PC-9 (cell line): Measurements from ENCODE around the gene ACADS. TPM values are rescaled to one million over a fixed set of nuclear protein-coding genes. Genes with fewer than 3 reads are reported as not detected.

Source experiments
- BruUV-seq: library from RNA; stranded (reverse); fragments of 400-500 nt; replicated peaks from 2 replicates; lab custom pipeline; 2021; lab: Mats Ljungman, UMichigan
- CTCF ChIA-PET: fragments of 300-600 bp; sonication (Branson Sonifier 250); formaldehyde crosslinking; loops from one replicate; lab custom pipeline; 2022; ENCODE audit warnings: antibody characterized with exemption; lab: Charles Lee
- POLR2A ChIA-PET: fragments of 300-600 bp; sonication (Branson Sonifier 250); formaldehyde crosslinking; loops from one replicate; lab custom pipeline; 2022; ENCODE audit warnings: antibody characterized with exemption; ENCODE audit not compliant: unreplicated experiment; lab: Charles Lee
- DNase-seq, 2 experiments: peaks; one replicate each; pipeline versions ENCODE4 v3.0.0 to v3.0.0-alpha.2; 2015 to 2022; ENCODE audit warnings: mixed read lengths in 1 of 2
- H2AFZ ChIP-seq: fragments of 200-600 bp; sonication (generic); 2 replicates; pipeline ENCODE4 v1.8.1; 2017; ENCODE audit warnings: antibody characterized with exemption
- H3F3A ChIP-seq: fragments of 200-600 bp; sonication (generic); 2 replicates; pipeline ENCODE4 v1.8.1; 2017; ENCODE audit warnings: antibody characterized with exemption, mild to moderate bottlenecking, low read depth; ENCODE audit not compliant: insufficient read depth
- H3K27ac ChIP-seq: fragments of 200-600 bp; sonication (generic); 2 replicates; pipeline ENCODE4 v1.6.1; 2016; ENCODE audit warnings: mixed run types
- H3K27me3 ChIP-seq: fragments of 200-600 bp; sonication (generic); 2 replicates; pipeline ENCODE4 v1.6.1; 2016; ENCODE audit warnings: low read depth, mixed run types; ENCODE audit not compliant: insufficient read depth
- H3K36me3 ChIP-seq: fragments of 200-600 bp; sonication (generic); 2 replicates; pipeline ENCODE4 v1.6.1; 2016; ENCODE audit warnings: low read depth, mixed run types
- H3K4me1 ChIP-seq: fragments of 200-600 bp; sonication (generic); replicated peaks from 2 replicates; pipeline ENCODE4 v1.6.1; 2016; ENCODE audit warnings: mixed run types; ENCODE audit not compliant: insufficient read depth
- H3K4me2 ChIP-seq: fragments of 200-600 bp; sonication (generic); 2 replicates; pipeline ENCODE4 v1.6.1; 2017; ENCODE audit warnings: mixed run types
- H3K4me3 ChIP-seq: fragments of 200-600 bp; sonication (generic); 2 replicates; pipeline ENCODE4 v1.6.1; 2016; ENCODE audit warnings: mixed run types
- H3K79me2 ChIP-seq: fragments of 200-600 bp; sonication (generic); 2 replicates; pipeline ENCODE4 v1.6.1; 2017; ENCODE audit warnings: low read depth, mixed run types
- H3K9me2 ChIP-seq: fragments of 200-600 bp; sonication (generic); 2 replicates; pipeline ENCODE4 v1.8.1; 2017; ENCODE audit warnings: mild to moderate bottlenecking; ENCODE audit not compliant: insufficient read depth
- H3K9me3 ChIP-seq: fragments of 200-600 bp; sonication (generic); 2 replicates; pipeline ENCODE4 v1.8.1; 2016; ENCODE audit warnings: low read depth; ENCODE audit not compliant: insufficient read depth
- H4K20me1 ChIP-seq: fragments of 200-600 bp; sonication (generic); 2 replicates; pipeline ENCODE4 v1.8.1; 2017; ENCODE audit not compliant: insufficient read depth
- EZH2 ChIP-seq: fragments of 200-600 bp; sonication (generic); IDR thresholded peaks from 2 replicates; pipeline ENCODE4 v1.8.0; 2017; ENCODE audit warnings: antibody characterized with exemption, low read depth
- intact Hi-C: fragments of 100-400 bp; cut with micrococcal nuclease; formaldehyde crosslinking; loops from one replicate; pipeline ENCODE4 v1.10.0; 2022; ENCODE audit not compliant: unreplicated experiment
- total RNA-seq: library from RNA; stranded (reverse); gene quantifications from 2 replicates; pipeline ENCODE4 v1.2.3, GENCODE V29; 2021
- TF ChIP-seq, protein P1 (sequence below): fragments of 200-600 bp; sonication (generic); conservative IDR thresholded peaks from 2 replicates; pipeline ENCODE4 v1.6.1; 2017; ENCODE audit warnings: mixed run types, antibody characterized with exemption, mild to moderate bottlenecking, moderate library complexity

ACADS gene
- total RNA-seq, 1 experiment from 2014 or later = 8.2 TPM

GRCh38 chr12:120720987-120721801 lies 4.4 kb upstream of the ACADS start:
- no peaks in the 10 kb centered on the region for H3K9me2 ChIP-seq
- TF ChIP-seq, protein P1, sequence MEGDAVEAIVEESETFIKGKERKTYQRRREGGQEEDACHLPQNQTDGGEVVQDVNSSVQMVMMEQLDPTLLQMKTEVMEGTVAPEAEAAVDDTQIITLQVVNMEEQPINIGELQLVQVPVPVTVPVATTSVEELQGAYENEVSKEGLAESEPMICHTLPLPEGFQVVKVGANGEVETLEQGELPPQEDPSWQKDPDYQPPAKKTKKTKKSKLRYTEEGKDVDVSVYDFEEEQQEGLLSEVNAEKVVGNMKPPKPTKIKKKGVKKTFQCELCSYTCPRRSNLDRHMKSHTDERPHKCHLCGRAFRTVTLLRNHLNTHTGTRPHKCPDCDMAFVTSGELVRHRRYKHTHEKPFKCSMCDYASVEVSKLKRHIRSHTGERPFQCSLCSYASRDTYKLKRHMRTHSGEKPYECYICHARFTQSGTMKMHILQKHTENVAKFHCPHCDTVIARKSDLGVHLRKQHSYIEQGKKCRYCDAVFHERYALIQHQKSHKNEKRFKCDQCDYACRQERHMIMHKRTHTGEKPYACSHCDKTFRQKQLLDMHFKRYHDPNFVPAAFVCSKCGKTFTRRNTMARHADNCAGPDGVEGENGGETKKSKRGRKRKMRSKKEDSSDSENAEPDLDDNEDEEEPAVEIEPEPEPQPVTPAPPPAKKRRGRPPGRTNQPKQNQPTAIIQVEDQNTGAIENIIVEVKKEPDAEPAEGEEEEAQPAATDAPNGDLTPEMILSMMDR = no peak
- TF ChIP-seq EZH2 = no peak
- ChIA-PET CTCF (interaction anchor here (0.9 kb wide), 1 partner anchor 10 kb away, joined by 3 read pairs; no protein-coding TSS in a partner anchor), POLR2A (no interaction called here)
- DNase-seq = no peak
- H4K20me1 ChIP-seq = no peaks in the 10 kb centered on the region
- no peaks in the 10 kb centered on the region for H3K27me3 ChIP-seq
- H3K4me3 ChIP-seq = no peak overlapping the region
- no peaks in the 10 kb centered on the region for H3K79me2 ChIP-seq
- peaks cover 7% of the 10 kb centered on the region; the same call in 1 of the 2 replicates for H3K36me3 ChIP-seq
- H3K27ac ChIP-seq = no peak overlapping the region
- H3F3A ChIP-seq = peaks cover 11% of the 10 kb centered on the region; the same call in 1 of the 2 replicates
- intact Hi-C loops = no loop called here
- H3K4me1 ChIP-seq = no peaks in the 10 kb centered on the region; the same call in 1 of the 2 replicates
- BruUV-seq = no TSS peak
- no peaks in the 10 kb centered on the region for H3K9me3 ChIP-seq
- no peak overlapping the region for H2AFZ ChIP-seq
- no peak overlapping the region for H3K4me2 ChIP-seq

DNA sequence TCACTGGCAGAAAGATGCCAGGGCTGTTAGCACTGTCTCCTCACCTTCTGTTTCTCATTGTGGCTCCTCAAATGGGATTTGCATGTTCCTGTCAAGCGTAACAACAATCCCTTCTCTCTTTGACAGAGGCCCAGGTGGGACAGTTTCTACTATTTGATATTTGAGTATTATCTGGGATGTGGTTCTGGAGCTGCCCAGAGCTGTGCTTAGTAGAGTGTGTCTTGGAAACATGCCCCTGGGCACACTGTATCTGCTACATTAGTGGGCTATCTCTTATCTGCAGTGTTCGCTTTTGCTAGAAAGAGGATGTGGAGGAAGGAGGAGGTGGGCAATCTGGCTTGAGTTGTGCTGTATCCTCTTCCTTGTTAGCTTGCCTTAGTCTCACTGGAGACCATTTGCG lies 3.8 kb upstream of the ACADS start:
- H3K27me3 ChIP-seq = no peaks in the 10 kb centered on the region
- TF ChIP-seq, protein P1 = no peak
- no peak for TF ChIP-seq EZH2
- H3K4me1 ChIP-seq = no peaks in the 10 kb centered on the region; the same call in 1 of the 2 replicates
- H3K9me3 ChIP-seq = no peaks in the 10 kb centered on the region
- no peaks in the 10 kb centered on the region for H3K79me2 ChIP-seq
- H3K9me2 ChIP-seq = no peaks in the 10 kb centered on the region
- no peak overlapping the region for H3K27ac ChIP-seq
- intact Hi-C loops = no loop called here
- no TSS peak for BruUV-seq
- ChIA-PET CTCF (interaction anchor here (0.6 kb wide), 1 partner anchor 96 kb away, joined by 3 read pairs; no protein-coding TSS in a partner anchor), POLR2A (interaction anchor here (0.9 kb wide), 1 partner anchor 43 kb away, joined by 8 read pairs; no protein-coding TSS in a partner anchor)
- no peak overlapping the region for H2AFZ ChIP-seq
- peaks cover 7% of the 10 kb centered on the region; the same call in 1 of the 2 replicates for H3K36me3 ChIP-seq
- H3K4me2 ChIP-seq = no peak overlapping the region
- no peaks in the 10 kb centered on the region for H4K20me1 ChIP-seq
- no peak overlapping the region for H3K4me3 ChIP-seq
- H3F3A ChIP-seq = peaks cover 11% of the 10 kb centered on the region; the same call in 1 of the 2 replicates
- no peak for DNase-seq

- no peaks in the 10 kb centered on the region; the same call in 1 of the 2 replicates for H3K4me1 ChIP-seq
- CTCF ChIA-PET = no interaction called here
These were observed 2.8 kb upstream of the ACADS start for GRCh38 chr12:120722784-120723183.

More at GRCh38 chr12:120722784-120723183, 2.8 kb upstream of the ACADS start:
- Histone ChIP-seq H3K27me3 (no peaks in the 10 kb centered on the region), H3K9me3 (no peaks in the 10 kb centered on the region), H4K20me1 (no peaks in the 10 kb centered on the region), H3K9me2 (no peaks in the 10 kb centered on the region), H3K36me3 (peaks cover 7% of the 10 kb centered on the region; the same call in 1 of the 2 replicates), H3K79me2 (no peaks in the 10 kb centered on the region), H3F3A (peaks cover 11% of the 10 kb centered on the region; the same call in 1 of the 2 replicates), H2AFZ (no peak overlapping the region), H3K4me3 (no peak overlapping the region), H3K4me2 (no peak overlapping the region), H3K27ac (no peak overlapping the region)
- DNase-seq = no peak
- intact Hi-C loops = no loop called here
- no peak for TF ChIP-seq EZH2
- TF ChIP-seq, protein P1 = no peak
- BruUV-seq = no TSS peak
- POLR2A ChIA-PET = interaction anchor here (0.9 kb wide), 1 partner anchor 44 kb away, joined by 8 read pairs; no protein-coding TSS in a partner anchor
